Mesenchymal stem cell (in vitro differentiated cells and primary cell): ENCODE measurements around the gene FHIP1B.
"Not testable (repeated sequence)": the region's sequence is repeated elsewhere in the genome, so short reads cannot be mapped to it uniquely, and the experiment has no call there.

Experiments used
- DNase-seq: peaks from one replicate; pipeline ENCODE4 v3.0.0-alpha.2; 2013
- H2AFZ ChIP-seq: one replicate; pipeline ENCODE4 v1.6.1; 2013; ENCODE audit warnings: low read depth, mild to moderate bottlenecking, control low read depth, inconsistent platforms, low read length, moderate library complexity
- H2AK5ac ChIP-seq: 2 replicates; pipeline ENCODE4 v1.6.1; 2013; ENCODE audit warnings: low read length, moderate library complexity, mild to moderate bottlenecking, inconsistent platforms; ENCODE audit not compliant: severe bottlenecking
- H2BK120ac ChIP-seq: one replicate; pipeline ENCODE4 v1.6.1; 2013; ENCODE audit warnings: low read depth, mild to moderate bottlenecking, inconsistent platforms, low read length, moderate library complexity
- H2BK12ac ChIP-seq, 2 experiments: one replicate each; pipeline ENCODE4 v1.6.1; 2013; ENCODE audit warnings: inconsistent platforms in 2 of 2, low read length in 2 of 2, mild to moderate bottlenecking in 2 of 2, moderate library complexity in 2 of 2, control low read depth in 1 of 2
- H2BK15ac ChIP-seq: one replicate; pipeline ENCODE4 v1.6.1; 2013; ENCODE audit warnings: mild to moderate bottlenecking, low read depth, inconsistent platforms; ENCODE audit not compliant: poor library complexity, severe bottlenecking
- H2BK5ac ChIP-seq: 2 replicates; pipeline ENCODE4 v1.6.1; 2013; ENCODE audit warnings: low read depth, mild to moderate bottlenecking, low read length, control low read depth, inconsistent platforms; ENCODE audit not compliant: poor library complexity, severe bottlenecking
- H3K14ac ChIP-seq, 2 experiments: one replicate each; pipeline ENCODE4 v1.6.1; 2013; ENCODE audit warnings: inconsistent platforms in 2 of 2, low read length in 2 of 2, control low read depth in 1 of 2, mild to moderate bottlenecking in 1 of 2, moderate library complexity in 1 of 2
- H3K18ac ChIP-seq, 2 experiments: one replicate each; pipeline ENCODE4 v1.6.1; 2013; ENCODE audit warnings: inconsistent platforms in 2 of 2, low read length in 2 of 2, control low read depth in 1 of 2, low read depth in 1 of 2, mild to moderate bottlenecking in 1 of 2
- H3K23ac ChIP-seq, 2 experiments: one replicate each; pipeline ENCODE4 v1.6.1; 2013; ENCODE audit warnings: inconsistent platforms in 2 of 2, low read length in 2 of 2, mild to moderate bottlenecking in 2 of 2, moderate library complexity in 2 of 2, control low read depth in 1 of 2
- H3K27ac ChIP-seq: 2 replicates; pipeline ENCODE4 v1.5.1; 2013; ENCODE audit warnings: mild to moderate bottlenecking, moderate library complexity, low read length, control low read depth, inconsistent platforms; ENCODE audit not compliant: poor library complexity, severe bottlenecking
- H3K27me3 ChIP-seq, 2 experiments: 2 replicates each; pipeline versions ENCODE4 v1.6.1 to v1.7.0; 2013; ENCODE audit warnings: low read length in 2 of 2, mild to moderate bottlenecking in 2 of 2, moderate library complexity in 2 of 2, control low read depth in 1 of 2, inconsistent platforms in 1 of 2; ENCODE audit not compliant: control insufficient read depth in 1 of 2, insufficient read depth in 1 of 2
- H3K36me3 ChIP-seq, 2 experiments: 2 replicates each; pipeline versions ENCODE4 v1.6.1 to v1.7.0; 2013; ENCODE audit warnings: low read length in 2 of 2, control low read depth in 1 of 2, inconsistent platforms in 1 of 2, low read depth in 1 of 2, mild to moderate bottlenecking in 1 of 2; ENCODE audit not compliant: insufficient read depth in 2 of 2, control insufficient read depth in 1 of 2
- H3K4ac ChIP-seq, 2 experiments: one replicate each; pipeline ENCODE4 v1.6.1; 2013; ENCODE audit warnings: inconsistent platforms in 2 of 2, low read length in 2 of 2, mild to moderate bottlenecking in 2 of 2, moderate library complexity in 2 of 2, control low read depth in 1 of 2, low read depth in 1 of 2
- H3K4me1 ChIP-seq: 2 replicates; pipeline ENCODE4 v1.6.1; 2013; ENCODE audit warnings: low read depth, low read length, control low read depth; ENCODE audit not compliant: control insufficient read depth, insufficient read depth
- H3K4me2 ChIP-seq: 2 replicates; pipeline ENCODE4 v1.6.1; 2013; ENCODE audit warnings: low read length, mild to moderate bottlenecking, inconsistent platforms; ENCODE audit not compliant: poor library complexity, severe bottlenecking
- H3K4me3 ChIP-seq, 2 experiments: 2 replicates each; pipeline versions ENCODE4 v1.5.1 to v1.7.0; 2013; ENCODE audit warnings: low read length in 2 of 2, mild to moderate bottlenecking in 2 of 2, control low read depth in 1 of 2, low read depth in 1 of 2; ENCODE audit not compliant: insufficient read depth in 1 of 2
- H3K79me1 ChIP-seq: replicated peaks from 2 replicates; pipeline ENCODE4 v1.6.1; 2013; ENCODE audit warnings: mild to moderate bottlenecking, control low read depth, low read length, inconsistent platforms; ENCODE audit not compliant: poor library complexity, severe bottlenecking
- H3K9ac ChIP-seq: 2 replicates; pipeline ENCODE4 v1.7.0; 2013; ENCODE audit warnings: mild to moderate bottlenecking, low read length, moderate library complexity
- H3K9me3 ChIP-seq: 2 replicates; pipeline ENCODE4 v1.7.0; 2013; ENCODE audit warnings: mild to moderate bottlenecking, low read length; ENCODE audit not compliant: control insufficient read depth
- H4K8ac ChIP-seq: one replicate; pipeline ENCODE4 v1.6.1; 2013; ENCODE audit warnings: inconsistent platforms, mild to moderate bottlenecking, low read length, moderate library complexity
- H4K91ac ChIP-seq: one replicate; pipeline ENCODE4 v1.6.1; 2013; ENCODE audit warnings: mild to moderate bottlenecking, low read length, inconsistent platforms
- WGBS: methylation state at CpG from one replicate; pipeline ENCODE4 v1.1.7; 2013; ENCODE audit warnings: mixed read lengths; 5-methylcytosine and 5-hydroxymethylcytosine counted together

FHIP1B gene

DNA sequence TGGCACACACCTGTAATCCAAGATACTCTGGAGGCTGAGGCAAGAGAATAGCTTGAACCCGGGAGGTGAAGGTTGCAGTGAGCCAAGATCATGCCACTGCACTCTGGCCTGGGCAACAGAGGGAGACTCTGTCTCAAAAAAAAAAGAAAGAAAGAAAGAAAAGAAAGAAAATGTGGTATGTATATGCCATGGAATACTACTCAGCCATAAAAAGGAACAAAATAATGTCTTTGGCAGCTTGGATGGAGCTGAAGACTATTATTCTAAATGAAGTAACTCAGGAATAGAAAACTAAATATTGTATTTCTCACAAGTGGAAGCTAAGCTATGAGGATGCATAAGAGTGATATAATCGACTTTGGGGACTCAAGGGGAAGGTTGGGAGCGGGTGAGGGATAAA lies 14.5 kb upstream of the FHIP1B start:
- H2BK15ac ChIP-seq, H3K27ac ChIP-seq, H4K91ac ChIP-seq, H3K14ac ChIP-seq, DNase-seq, H3K9me3 ChIP-seq, H3K79me1 ChIP-seq, H2BK5ac ChIP-seq, H3K4me3 ChIP-seq, H3K23ac ChIP-seq, H3K4me2 ChIP-seq, H3K4ac ChIP-seq, H3K36me3 ChIP-seq, H3K4me1 ChIP-seq, H3K9ac ChIP-seq, H2AFZ ChIP-seq, H2BK120ac ChIP-seq, H2BK12ac ChIP-seq, H2AK5ac ChIP-seq, H4K8ac ChIP-seq, H3K27me3 ChIP-seq, H3K18ac ChIP-seq: not testable (repeated sequence)
- 83% methylated on average over 3 of the region's 3 CpGs for WGBS

DNA sequence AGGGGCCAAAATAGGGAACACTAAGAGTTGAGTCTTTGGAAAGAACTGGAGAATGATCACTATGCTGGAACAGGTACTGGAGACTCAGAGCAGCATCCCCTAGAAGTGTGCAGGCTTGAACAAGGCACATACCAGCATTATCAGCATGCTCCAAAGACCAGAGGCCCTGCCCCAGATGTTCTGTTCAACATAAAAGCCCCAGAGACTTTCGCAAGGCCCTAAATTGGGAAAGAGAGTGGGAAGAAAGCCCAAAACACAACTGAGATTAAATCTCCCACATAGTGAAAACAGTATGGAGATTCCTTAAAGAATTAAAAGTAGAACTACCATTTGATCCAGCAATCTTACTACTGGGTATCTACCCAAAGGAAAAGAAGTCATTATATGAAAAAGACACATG lies 13.8 kb upstream of the FHIP1B start:
- H2BK5ac ChIP-seq, result no peak overlapping the region
- no peak overlapping the region for H2BK15ac ChIP-seq
- H3K27ac ChIP-seq, result no peak overlapping the region
- H4K91ac ChIP-seq, result no peak overlapping the region
- no peak overlapping the region for H3K4me3 ChIP-seq
- H3K4me1 ChIP-seq, result peaks cover 3% of the 10 kb centered on the region
- no peaks in the 10 kb centered on the region for H3K36me3 ChIP-seq
- H2AFZ ChIP-seq, result no peak overlapping the region
- H2BK120ac ChIP-seq, result no peak overlapping the region
- WGBS, result no CpG with 5 or more reads among the region's 1 CpG
- H3K23ac ChIP-seq, result no peak overlapping the region
- no peak overlapping the region for H2BK12ac ChIP-seq
- no peak overlapping the region for H3K4me2 ChIP-seq
- no peak overlapping the region for H3K14ac ChIP-seq
- no peaks in the 10 kb centered on the region for H3K9me3 ChIP-seq
- peaks cover 0 to 15% of the 10 kb centered on the region in 2 experiments for H3K27me3 ChIP-seq
- no peak overlapping the region for H3K4ac ChIP-seq
- peak; percentile 22 for DNase-seq
- H3K79me1 ChIP-seq, result no peaks in the 10 kb centered on the region
- H4K8ac ChIP-seq, result no peak overlapping the region
- no peak overlapping the region for H3K18ac ChIP-seq
- H3K9ac ChIP-seq, result no peak overlapping the region
- no peak overlapping the region for H2AK5ac ChIP-seq

DNA sequence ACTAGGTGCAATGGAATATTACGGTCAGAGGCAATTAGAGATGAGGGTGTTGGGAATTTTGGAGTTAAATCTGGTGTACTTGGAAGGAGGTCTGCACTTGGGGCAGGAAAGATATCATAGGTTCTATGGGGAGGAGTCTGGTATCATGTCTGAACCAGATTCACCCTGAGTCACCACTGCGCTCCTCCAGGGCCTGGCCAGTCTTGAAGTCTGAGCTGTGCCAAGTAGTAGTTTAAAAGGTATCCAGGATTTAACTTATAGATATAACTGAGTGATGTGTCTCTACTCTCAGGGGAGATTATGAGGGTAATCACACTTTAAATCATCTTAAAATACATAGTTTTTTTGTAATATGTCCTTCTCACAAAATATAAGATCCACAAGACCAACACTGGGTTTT lies 11.1 kb upstream of the FHIP1B start:
- no peaks in the 10 kb centered on the region for H3K9me3 ChIP-seq
- H3K27me3 ChIP-seq, result peaks cover 0 to 36% of the 10 kb centered on the region in 2 experiments
- H3K27ac ChIP-seq, result no peak overlapping the region
- no peak overlapping the region for H3K9ac ChIP-seq
- H3K4me2 ChIP-seq, result no peak overlapping the region
- H2BK15ac ChIP-seq, result no peak overlapping the region
- no peak overlapping the region for H2AFZ ChIP-seq
- no peak overlapping the region for H4K8ac ChIP-seq
- H3K14ac ChIP-seq, result no peak overlapping the region
- H4K91ac ChIP-seq, result no peak overlapping the region
- H3K23ac ChIP-seq, result no peak overlapping the region
- H3K36me3 ChIP-seq, result no peaks in the 10 kb centered on the region
- H3K79me1 ChIP-seq, result no peaks in the 10 kb centered on the region
- H3K4me3 ChIP-seq, result no peak overlapping the region
- no peak overlapping the region for H3K4ac ChIP-seq
- no peak overlapping the region for H2BK120ac ChIP-seq
- no peak for DNase-seq
- H2AK5ac ChIP-seq, result no peak overlapping the region
- H2BK12ac ChIP-seq, result no peak overlapping the region
- H2BK5ac ChIP-seq, result no peak overlapping the region
- no peak overlapping the region for H3K18ac ChIP-seq
- 100% methylated on average over 2 of the region's 2 CpGs for WGBS
- no peaks in the 10 kb centered on the region for H3K4me1 ChIP-seq

DNA sequence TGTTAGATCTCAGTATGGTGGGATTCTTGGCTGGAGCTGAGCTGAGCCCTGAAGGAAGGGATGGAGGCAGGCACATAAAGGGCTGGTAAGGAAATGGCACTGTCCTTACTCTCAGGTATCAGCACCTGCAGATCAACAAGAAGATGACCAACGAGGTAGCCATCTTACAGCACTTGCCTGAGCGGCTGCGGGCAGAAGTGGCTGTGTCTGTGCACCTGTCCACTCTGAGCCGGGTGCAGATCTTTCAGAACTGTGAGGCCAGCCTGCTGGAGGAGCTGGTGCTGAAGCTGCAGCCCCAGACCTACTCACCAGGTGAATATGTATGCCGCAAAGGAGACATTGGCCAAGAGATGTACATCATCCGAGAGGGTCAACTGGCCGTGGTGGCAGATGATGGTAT lies 6.9 kb upstream of the FHIP1B start:
- no peak overlapping the region for H3K4ac ChIP-seq
- H2BK120ac ChIP-seq, result no peak overlapping the region
- no peak overlapping the region for H4K91ac ChIP-seq
- 82% methylated on average over 7 of the region's 7 CpGs for WGBS
- no peak overlapping the region for H2BK15ac ChIP-seq
- no peak overlapping the region for H3K4me2 ChIP-seq
- no peak overlapping the region for H3K9ac ChIP-seq
- no peak overlapping the region for H2BK5ac ChIP-seq
- no peaks in the 10 kb centered on the region for H3K36me3 ChIP-seq
- no peak overlapping the region for H3K27ac ChIP-seq
- H3K23ac ChIP-seq, result no peak overlapping the region
- no peaks in the 10 kb centered on the region for H3K79me1 ChIP-seq
- H3K4me1 ChIP-seq, result no peaks in the 10 kb centered on the region
- H3K18ac ChIP-seq, result no peak overlapping the region
- no peaks in the 10 kb centered on the region for H3K9me3 ChIP-seq
- no peak overlapping the region for H3K4me3 ChIP-seq
- H3K14ac ChIP-seq, result no peak overlapping the region
- no peak for DNase-seq
- H2AK5ac ChIP-seq, result no peak overlapping the region
- no peak overlapping the region for H2AFZ ChIP-seq
- H2BK12ac ChIP-seq, result no peak overlapping the region
- peaks cover 0 to 50% of the 10 kb centered on the region in 2 experiments for H3K27me3 ChIP-seq
- no peak overlapping the region for H4K8ac ChIP-seq
